Epithelial cell of prostate (primary cell): Measurements from ENCODE around the gene SETD2.

Source experiments
- DNase-seq: peaks from one replicate; pipeline ENCODE4 v3.0.0-alpha.2; 2011; ENCODE audit warnings: low read depth, low spot score
- H3K27ac ChIP-seq: fragments of 450-650 bp; 2 replicates; pipeline ENCODE4 v1.5.1; 2017; ENCODE audit warnings: mild to moderate bottlenecking

The SETD2 gene

GRCh38 chr3:46989146-46989810, 174.6 kb downstream of the SETD2 start:
- no peak overlapping the region for H3K27ac ChIP-seq

GRCh38 chr3:46988616-46989015, 175.3 kb downstream of the SETD2 start:
- no peak overlapping the region for H3K27ac ChIP-seq
- no peak for DNase-seq

More at GRCh38 chr3:46989146-46989810, 174.6 kb downstream of the SETD2 start:
- no peak for DNase-seq

- DNase-seq = no peak
- H3K27ac ChIP-seq = peak overlapping the region; percentile 40
These were observed 176.0 kb downstream of the SETD2 start for GRCh38 chr3:46987743-46988401.

GRCh38 chr3:46987319-46987742, 176.6 kb downstream of the SETD2 start:
- peak overlapping the region; percentile 40 for H3K27ac ChIP-seq
- no peak for DNase-seq

- DNase-seq = no peak
- H3K27ac ChIP-seq = peak overlapping the region; percentile 40
These were observed 177.1 kb downstream of the SETD2 start for GRCh38 chr3:46986782-46987310.

GRCh38 chr3:46986055-46986730, 177.7 kb downstream of the SETD2 start:
- H3K27ac ChIP-seq = peak overlapping the region; percentile 40
- no peak for DNase-seq

- H3K27ac ChIP-seq = peak overlapping the region; percentile 40
- DNase-seq = no peak
These were observed 178.3 kb downstream of the SETD2 start for GRCh38 chr3:46985588-46985987.

- DNase-seq = no peak
- peak overlapping the region; percentile 40 for H3K27ac ChIP-seq
These were observed 179.1 kb downstream of the SETD2 start for GRCh38 chr3:46984591-46985459.

GRCh38 chr3:46982546-46982945, 181.4 kb downstream of the SETD2 start:
- H3K27ac ChIP-seq = peak overlapping the region; percentile 91
- no peak for DNase-seq

GRCh38 chr3:46981932-46982471, 181.9 kb downstream of the SETD2 start:
- DNase-seq = no peak
- H3K27ac ChIP-seq = peak overlapping the region; percentile 91

GRCh38 chr3:46979958-46980497, 183.9 kb downstream of the SETD2 start:
- DNase-seq = no peak
- peak overlapping the region; percentile 91 for H3K27ac ChIP-seq

GRCh38 chr3:46978985-46979944, 184.6 kb downstream of the SETD2 start, which contains the start of gene NBEAL2:
TSS of gene NBEAL2 (plus strand) at chr3:46979666. CDS start at chr3:46979862, 196 bp downstream.
- H3K27ac ChIP-seq = peak within 1 kb of the TSS; percentile 91
- peak; percentile 69 for DNase-seq

GRCh38 chr3:46978381-46978780, 185.5 kb downstream of the SETD2 start:
- peak overlapping the region; percentile 91 for H3K27ac ChIP-seq
- no peak for DNase-seq

- DNase-seq = no peak
- H3K27ac ChIP-seq = peak overlapping the region; percentile 91
These were observed 186.1 kb downstream of the SETD2 start for GRCh38 chr3:46977811-46978195.

- DNase-seq = peak; percentile 97
- H3K27ac ChIP-seq = peak within 1 kb of the TSS; percentile 91
These were observed 187.4 kb downstream of the SETD2 start, which contains the start of gene CCDC12 for GRCh38 chr3:46976326-46977190. TSS of gene CCDC12 (minus strand) at chr3:46976745. CDS start at chr3:46976732, 13 bp downstream.

GRCh38 chr3:46974421-46975171, 189.3 kb downstream of the SETD2 start:
- no peak for DNase-seq
- H3K27ac ChIP-seq = no peak overlapping the region

GRCh38 chr3:46972396-46972795, 191.5 kb downstream of the SETD2 start:
- DNase-seq = no peak
- no peak overlapping the region for H3K27ac ChIP-seq
